ENCODE data around the gene FGF16. TPM values are rescaled to one million over a fixed set of nuclear protein-coding genes. Genes with fewer than 3 reads are reported as not detected.

The FGF16 gene
- total and polyA plus RNA-seq, 4 donors = 0.30 to 1.1 (median 0.76) TPM

GRCh38 chrX:77427611-77428010, 19.6 kb upstream of the FGF16 start:
- no peak overlapping the region for H3K27ac ChIP-seq (ENCODE audit: low read depth, low read length)
- H3K36me3 ChIP-seq (ENCODE audit: control insufficient read depth, insufficient read depth, low read length) = no peaks in the 10 kb centered on the region
- WGBS (ENCODE audit: insufficient coverage) = no CpG with 5 or more reads among the region's 1 CpG
- H3K9me3 ChIP-seq (ENCODE audit: control insufficient read depth, insufficient read depth, low read length) = no peaks in the 10 kb centered on the region
- no peak overlapping the region for H3K4me3 ChIP-seq (ENCODE audit: low read depth, low read length)
- H3K4me1 ChIP-seq (ENCODE audit: control insufficient read depth, insufficient read depth, low read length) = no peaks in the 10 kb centered on the region
- no peaks in the 10 kb centered on the region for H3K27me3 ChIP-seq (ENCODE audit: control insufficient read depth, insufficient read depth, low read length)
- DNase-seq (ENCODE audit: low read depth in 4 of 6, low spot score in 6 of 6) = no peak

DNA sequence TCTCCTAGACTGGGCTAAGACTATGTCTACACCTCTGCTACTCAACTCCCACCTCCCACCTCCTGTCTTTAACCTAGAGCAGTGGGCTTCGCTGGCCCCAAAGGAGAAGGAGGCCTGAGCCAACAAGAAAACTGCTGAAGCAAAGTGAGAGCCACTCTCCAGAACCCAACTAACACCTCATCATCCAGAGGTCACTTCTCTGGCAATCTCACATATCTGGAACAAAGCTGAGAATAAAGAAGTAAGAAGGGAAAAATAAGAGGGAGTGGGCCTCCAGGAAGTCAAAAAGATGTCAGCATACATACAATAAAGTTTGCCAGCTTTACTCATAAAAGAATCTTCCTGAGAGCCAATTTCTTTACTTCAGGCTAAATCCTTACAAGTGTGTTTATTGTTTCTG, 18.6 kb upstream of the FGF16 start:
- Histone ChIP-seq H3K9me3 (ENCODE audit: control insufficient read depth, insufficient read depth, low read length) (no peaks in the 10 kb centered on the region), H3K4me1 (ENCODE audit: control insufficient read depth, insufficient read depth, low read length) (no peaks in the 10 kb centered on the region), H3K4me3 (ENCODE audit: low read depth, low read length) (no peak overlapping the region), H3K36me3 (ENCODE audit: control insufficient read depth, insufficient read depth, low read length) (no peaks in the 10 kb centered on the region), H3K27ac (ENCODE audit: low read depth, low read length) (no peak overlapping the region), H3K27me3 (ENCODE audit: control insufficient read depth, insufficient read depth, low read length) (no peaks in the 10 kb centered on the region)
- WGBS (ENCODE audit: insufficient coverage) = 57% methylated on average over 1 of the region's 1 CpG
- no peak for DNase-seq (ENCODE audit: low read depth in 4 of 6, low spot score in 6 of 6)

DNA sequence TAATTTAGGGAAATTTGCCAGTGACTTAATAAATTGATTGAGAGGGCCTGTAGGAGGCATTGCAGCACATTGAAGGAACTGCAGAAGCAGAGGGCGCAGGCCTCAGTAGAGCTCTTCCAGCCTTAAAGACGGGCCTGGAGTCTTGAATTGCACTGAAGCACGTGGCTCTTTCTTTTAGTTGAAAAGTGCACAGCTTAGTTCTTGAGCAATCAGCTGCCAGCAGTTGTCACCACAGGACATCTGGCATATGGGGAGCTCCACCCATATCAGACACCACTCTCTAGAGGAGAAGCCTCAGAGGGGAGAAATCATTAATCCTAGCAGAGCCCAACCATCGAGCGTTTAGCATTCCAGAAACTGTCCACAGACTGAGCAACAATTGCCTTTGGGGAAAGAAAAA, 16.0 kb upstream of the FGF16 start:
- Histone ChIP-seq H3K4me3 (ENCODE audit: low read depth, low read length) (no peak overlapping the region), H3K9me3 (ENCODE audit: control insufficient read depth, insufficient read depth, low read length) (no peaks in the 10 kb centered on the region), H3K36me3 (ENCODE audit: control insufficient read depth, insufficient read depth, low read length) (no peaks in the 10 kb centered on the region), H3K4me1 (ENCODE audit: control insufficient read depth, insufficient read depth, low read length) (no peaks in the 10 kb centered on the region), H3K27me3 (ENCODE audit: control insufficient read depth, insufficient read depth, low read length) (no peaks in the 10 kb centered on the region), H3K27ac (ENCODE audit: low read depth, low read length) (no peak overlapping the region)
- peak in 1 of 6 donors; percentile 2 for DNase-seq (ENCODE audit: low read depth in 4 of 6, low spot score in 6 of 6)
- WGBS (ENCODE audit: insufficient coverage) = 34% methylated on average over 3 of the region's 5 CpGs

DNA sequence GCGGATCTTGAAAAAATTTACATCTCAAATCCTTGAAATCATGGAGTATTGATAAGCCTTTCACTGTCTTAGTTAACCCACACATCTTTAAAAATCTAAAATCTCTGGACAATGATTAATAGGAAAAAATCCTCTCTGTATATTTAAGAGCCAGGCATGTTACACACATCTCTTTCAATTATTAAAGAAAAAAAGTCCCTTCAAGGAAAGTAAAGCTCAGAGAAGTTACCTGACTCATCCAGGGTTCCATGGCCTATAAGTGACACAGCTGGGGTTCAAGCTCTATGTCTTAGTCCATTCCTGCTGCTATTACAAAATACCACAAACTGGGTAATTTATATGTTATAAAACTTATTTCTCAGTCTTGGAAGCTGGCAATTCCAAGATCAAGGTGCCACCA, 14.2 kb upstream of the FGF16 start:
- no peak for DNase-seq (ENCODE audit: low read depth in 4 of 6, low spot score in 6 of 6)
- H3K27ac ChIP-seq (ENCODE audit: low read depth, low read length) = no peak overlapping the region
- no peaks in the 10 kb centered on the region for H3K4me1 ChIP-seq (ENCODE audit: control insufficient read depth, insufficient read depth, low read length)
- no peaks in the 10 kb centered on the region for H3K27me3 ChIP-seq (ENCODE audit: control insufficient read depth, insufficient read depth, low read length)
- WGBS (ENCODE audit: insufficient coverage) = no CpG with 5 or more reads among the region's 1 CpG
- H3K36me3 ChIP-seq (ENCODE audit: control insufficient read depth, insufficient read depth, low read length) = no peaks in the 10 kb centered on the region
- H3K4me3 ChIP-seq (ENCODE audit: low read depth, low read length) = no peak overlapping the region
- no peaks in the 10 kb centered on the region for H3K9me3 ChIP-seq (ENCODE audit: control insufficient read depth, insufficient read depth, low read length)

DNA sequence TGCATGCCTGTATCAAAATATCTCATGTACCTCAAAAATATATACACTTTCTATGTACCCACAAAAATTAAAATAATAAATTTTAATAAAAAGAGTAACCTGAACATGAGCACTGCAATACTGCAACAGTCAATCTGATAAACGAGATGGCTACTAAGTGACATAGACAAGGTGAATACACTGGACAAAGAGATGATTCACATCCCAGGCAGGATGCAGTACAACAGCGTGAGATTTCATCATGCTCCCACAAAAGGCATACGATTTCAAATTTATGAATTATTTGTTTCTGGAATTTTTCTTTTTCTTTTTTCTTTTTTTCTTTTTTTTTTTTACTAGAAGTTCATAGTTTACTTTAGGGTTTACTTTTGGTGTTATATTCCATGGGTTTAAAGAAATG, 12.2 kb upstream of the FGF16 start:
- H3K27ac ChIP-seq (ENCODE audit: low read depth, low read length) = no peak overlapping the region
- no peaks in the 10 kb centered on the region for H3K27me3 ChIP-seq (ENCODE audit: control insufficient read depth, insufficient read depth, low read length)
- no peaks in the 10 kb centered on the region for H3K9me3 ChIP-seq (ENCODE audit: control insufficient read depth, insufficient read depth, low read length)
- DNase-seq (ENCODE audit: low read depth in 4 of 6, low spot score in 6 of 6) = no peak
- no peaks in the 10 kb centered on the region for H3K4me1 ChIP-seq (ENCODE audit: control insufficient read depth, insufficient read depth, low read length)
- 63% methylated on average over 1 of the region's 3 CpGs for WGBS (ENCODE audit: insufficient coverage)
- no peak overlapping the region for H3K4me3 ChIP-seq (ENCODE audit: low read depth, low read length)
- no peaks in the 10 kb centered on the region for H3K36me3 ChIP-seq (ENCODE audit: control insufficient read depth, insufficient read depth, low read length)

GRCh38 chrX:77436271-77436670, 10.9 kb upstream of the FGF16 start:
- DNase-seq (ENCODE audit: low read depth in 4 of 6, low spot score in 6 of 6) = no peak
- no peaks in the 10 kb centered on the region for H3K27me3 ChIP-seq (ENCODE audit: control insufficient read depth, insufficient read depth, low read length)

DNA sequence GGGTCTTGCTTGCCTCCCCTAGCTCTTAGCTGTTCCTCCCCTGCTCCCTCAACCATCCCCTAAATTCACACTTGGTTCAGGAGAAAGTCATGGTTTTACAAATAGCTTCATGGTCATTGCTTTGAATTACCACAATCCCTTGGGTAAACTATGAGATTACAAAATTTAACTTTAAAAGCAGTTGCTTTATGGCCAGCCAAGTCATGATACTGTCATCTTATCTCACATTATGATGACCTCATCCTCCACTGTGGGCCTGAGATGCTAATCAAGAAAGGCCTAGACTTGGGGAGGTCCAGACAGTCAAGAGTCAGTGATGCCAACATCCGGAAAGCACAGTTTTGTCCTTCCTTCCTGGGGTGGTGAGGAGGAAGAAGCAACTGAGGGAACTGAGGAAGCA, 10.5 kb upstream of the FGF16 start:
- DNase-seq (ENCODE audit: low read depth in 4 of 6, low spot score in 6 of 6) = no peak
- Histone ChIP-seq H3K9me3 (ENCODE audit: control insufficient read depth, insufficient read depth, low read length) (no peaks in the 10 kb centered on the region), H3K4me3 (ENCODE audit: low read depth, low read length) (no peak overlapping the region), H3K27ac (ENCODE audit: low read depth, low read length) (no peak overlapping the region), H3K4me1 (ENCODE audit: control insufficient read depth, insufficient read depth, low read length) (no peaks in the 10 kb centered on the region), H3K27me3 (ENCODE audit: control insufficient read depth, insufficient read depth, low read length) (no peaks in the 10 kb centered on the region), H3K36me3 (ENCODE audit: control insufficient read depth, insufficient read depth, low read length) (no peaks in the 10 kb centered on the region)
- WGBS (ENCODE audit: insufficient coverage) = 78% methylated on average over 1 of the region's 1 CpG

More at GRCh38 chrX:77436271-77436670, 10.9 kb upstream of the FGF16 start:
- Histone ChIP-seq H3K27ac (ENCODE audit: low read depth, low read length) (no peak overlapping the region), H3K9me3 (ENCODE audit: control insufficient read depth, insufficient read depth, low read length) (no peaks in the 10 kb centered on the region), H3K4me1 (ENCODE audit: control insufficient read depth, insufficient read depth, low read length) (no peaks in the 10 kb centered on the region), H3K36me3 (ENCODE audit: control insufficient read depth, insufficient read depth, low read length) (no peaks in the 10 kb centered on the region), H3K4me3 (ENCODE audit: low read depth, low read length) (no peak overlapping the region)

GRCh38 chrX:77440330-77440729, 6.9 kb upstream of the FGF16 start:
- no CpG with 5 or more reads among the region's 4 CpGs for WGBS (ENCODE audit: insufficient coverage)

GRCh38 chrX:77441033-77441432, 6.2 kb upstream of the FGF16 start:
- no peak overlapping the region for H3K4me3 ChIP-seq (ENCODE audit: low read depth, low read length)
- no peaks in the 10 kb centered on the region for H3K36me3 ChIP-seq (ENCODE audit: control insufficient read depth, insufficient read depth, low read length)
- DNase-seq (ENCODE audit: low read depth in 4 of 6, low spot score in 6 of 6) = no peak

More at GRCh38 chrX:77440330-77440729, 6.9 kb upstream of the FGF16 start:
- Histone ChIP-seq H3K27me3 (ENCODE audit: control insufficient read depth, insufficient read depth, low read length) (peaks cover 5% of the 10 kb centered on the region), H3K4me3 (ENCODE audit: low read depth, low read length) (no peak overlapping the region), H3K9me3 (ENCODE audit: control insufficient read depth, insufficient read depth, low read length) (no peaks in the 10 kb centered on the region), H3K36me3 (ENCODE audit: control insufficient read depth, insufficient read depth, low read length) (no peaks in the 10 kb centered on the region), H3K4me1 (ENCODE audit: control insufficient read depth, insufficient read depth, low read length) (no peaks in the 10 kb centered on the region), H3K27ac (ENCODE audit: low read depth, low read length) (no peak overlapping the region)
- DNase-seq (ENCODE audit: low read depth in 4 of 6, low spot score in 6 of 6) = no peak

GRCh38 chrX:77441479-77441878, 5.7 kb upstream of the FGF16 start:
- no peak for DNase-seq (ENCODE audit: low read depth in 4 of 6, low spot score in 6 of 6)
- Histone ChIP-seq H3K9me3 (ENCODE audit: control insufficient read depth, insufficient read depth, low read length) (no peaks in the 10 kb centered on the region), H3K27me3 (ENCODE audit: control insufficient read depth, insufficient read depth, low read length) (peaks cover 12% of the 10 kb centered on the region), H3K4me3 (ENCODE audit: low read depth, low read length) (no peak overlapping the region), H3K4me1 (ENCODE audit: control insufficient read depth, insufficient read depth, low read length) (peaks cover 8% of the 10 kb centered on the region), H3K27ac (ENCODE audit: low read depth, low read length) (no peak overlapping the region), H3K36me3 (ENCODE audit: control insufficient read depth, insufficient read depth, low read length) (no peaks in the 10 kb centered on the region)

More at GRCh38 chrX:77441033-77441432, 6.2 kb upstream of the FGF16 start:
- no CpG with 5 or more reads among the region's 1 CpG for WGBS (ENCODE audit: insufficient coverage)
- no peaks in the 10 kb centered on the region for H3K9me3 ChIP-seq (ENCODE audit: control insufficient read depth, insufficient read depth, low read length)
- H3K27ac ChIP-seq (ENCODE audit: low read depth, low read length) = no peak overlapping the region
- H3K27me3 ChIP-seq (ENCODE audit: control insufficient read depth, insufficient read depth, low read length) = peaks cover 9% of the 10 kb centered on the region
- peaks cover 3% of the 10 kb centered on the region for H3K4me1 ChIP-seq (ENCODE audit: control insufficient read depth, insufficient read depth, low read length)

Data from spinal cord (tissue), 10 donors.